Stimulated activated CD4-positive, alpha-beta T cell treated with anti-CD3 and anti-CD28 coated beads, Interleukin-1b, Interleukin-23, amount 100 ng/mL, for 48 hours (primary cell): ENCODE measurements around the gene MLH1.

Source experiments
- DNase-seq: peaks from one replicate; pipeline ENCODE4 v3.0.0-alpha.2; 2020

MLH1 gene

GRCh38 chr3:37097776-37098175, 104.5 kb downstream of the MLH1 start:
- DNase-seq: no peak

GRCh38 chr3:37098884-37099283, 105.6 kb downstream of the MLH1 start:
- DNase-seq: no peak

GRCh38 chr3:37099469-37099868, 106.2 kb downstream of the MLH1 start:
- no peak for DNase-seq

GRCh38 chr3:37100411-37100810, 107.1 kb downstream of the MLH1 start:
- DNase-seq: no peak
